ENCODE results near the gene EXD3.

DNA sequence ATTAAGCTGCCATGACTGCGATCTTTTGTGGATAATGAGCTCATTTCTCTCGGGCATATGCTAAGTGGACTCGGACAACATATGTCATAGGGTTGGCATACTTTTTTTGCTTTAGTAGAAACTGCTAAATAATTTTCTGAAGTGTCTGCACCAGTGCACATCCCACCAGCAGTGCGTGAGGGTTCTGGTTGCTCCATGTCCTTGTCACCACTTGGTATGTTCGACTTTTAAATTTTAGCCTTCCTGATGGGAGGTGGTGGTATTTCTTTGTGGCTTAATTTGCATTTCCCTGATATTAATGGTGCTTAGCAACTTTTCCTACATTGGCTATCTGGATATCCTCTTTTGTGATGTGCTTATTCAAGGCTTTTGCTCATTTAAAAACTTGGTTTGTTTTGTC, 63.1 kb downstream of the EXD3 start:
- TF ChIP-seq, protein P1, sequence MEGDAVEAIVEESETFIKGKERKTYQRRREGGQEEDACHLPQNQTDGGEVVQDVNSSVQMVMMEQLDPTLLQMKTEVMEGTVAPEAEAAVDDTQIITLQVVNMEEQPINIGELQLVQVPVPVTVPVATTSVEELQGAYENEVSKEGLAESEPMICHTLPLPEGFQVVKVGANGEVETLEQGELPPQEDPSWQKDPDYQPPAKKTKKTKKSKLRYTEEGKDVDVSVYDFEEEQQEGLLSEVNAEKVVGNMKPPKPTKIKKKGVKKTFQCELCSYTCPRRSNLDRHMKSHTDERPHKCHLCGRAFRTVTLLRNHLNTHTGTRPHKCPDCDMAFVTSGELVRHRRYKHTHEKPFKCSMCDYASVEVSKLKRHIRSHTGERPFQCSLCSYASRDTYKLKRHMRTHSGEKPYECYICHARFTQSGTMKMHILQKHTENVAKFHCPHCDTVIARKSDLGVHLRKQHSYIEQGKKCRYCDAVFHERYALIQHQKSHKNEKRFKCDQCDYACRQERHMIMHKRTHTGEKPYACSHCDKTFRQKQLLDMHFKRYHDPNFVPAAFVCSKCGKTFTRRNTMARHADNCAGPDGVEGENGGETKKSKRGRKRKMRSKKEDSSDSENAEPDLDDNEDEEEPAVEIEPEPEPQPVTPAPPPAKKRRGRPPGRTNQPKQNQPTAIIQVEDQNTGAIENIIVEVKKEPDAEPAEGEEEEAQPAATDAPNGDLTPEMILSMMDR (IDR thresholded peaks at IDR 0.05), result no peak
- TF ChIP-seq POLR2A (IDR thresholded peaks at IDR 0.05), result no peak
